Endothelial cell of umbilical vein (primary cell): ENCODE measurements around the gene PPP1R2B. TPM values are rescaled to one million over a fixed set of nuclear protein-coding genes. Genes with fewer than 3 reads are reported as not detected.

Experiments used
- BruUV-seq: library from RNA; stranded (reverse); fragments of 400-500 nt; replicated peaks from 2 replicates; lab custom pipeline; 2021; lab: Mats Ljungman, UMichigan
- CTCF ChIA-PET: fragments of 300-600, 350-600 bp; sonication (Branson Sonifier 250); formaldehyde crosslinking; loops from one replicate; lab custom pipeline; 2021; ENCODE audit warnings: antibody characterized with exemption, inconsistent platforms; lab: Charles Lee
- POLR2A ChIA-PET: fragments of 300-600, 350-600 bp; sonication (Branson Sonifier 250); formaldehyde crosslinking; loops from one replicate; lab custom pipeline; 2021; ENCODE audit warnings: antibody characterized with exemption, inconsistent platforms; lab: Charles Lee
- DNase-seq: peaks from one replicate; pipeline ENCODE4 v3.0.0-alpha.2; 2011; ENCODE audit warnings: low read depth, low spot score
- FAIRE-seq: peaks from 2 replicates; lab custom pipeline; 2011; peaks lifted over from hg19 to GRCh38; lab: Jason Lieb, UNC
- H2AFZ ChIP-seq: 2 replicates; pipeline ENCODE4 v1.6.0; 2012; ENCODE audit warnings: low read depth, low read length, control low read depth, inconsistent platforms
- H3K27ac ChIP-seq: 2 replicates; pipeline ENCODE4 v1.5.1; 2011; ENCODE audit warnings: low read depth, mild to moderate bottlenecking, control low read depth, low read length, moderate library complexity; ENCODE audit not compliant: insufficient read depth
- H3K27me3 ChIP-seq, 2 experiments: 2 replicates each; pipeline versions ENCODE4 v1.6.0 to v1.6.1; 2011; ENCODE audit warnings: low read length in 2 of 2, mixed read lengths in 1 of 2; ENCODE audit not compliant: control insufficient read depth in 2 of 2, insufficient read depth in 2 of 2
- H3K36me3 ChIP-seq, 2 experiments: 2 replicates in 1 of 2; 3 replicates in 1 of 2; pipeline ENCODE4 v1.5.1; 2011; ENCODE audit warnings: low read length in 2 of 2, mild to moderate bottlenecking in 1 of 2, moderate library complexity in 1 of 2; ENCODE audit not compliant: control insufficient read depth in 2 of 2, insufficient read depth in 2 of 2; ENCODE audit errors: extremely low read depth in 1 of 2
- H3K4me1 ChIP-seq: 3 replicates; pipeline ENCODE4 v1.5.1; 2011; ENCODE audit warnings: mild to moderate bottlenecking, low read length; ENCODE audit not compliant: control insufficient read depth, insufficient read depth; ENCODE audit errors: extremely low read depth
- H3K4me2 ChIP-seq: 2 replicates; pipeline ENCODE4 v1.6.1; 2011; ENCODE audit warnings: low read length, control low read depth, mixed read lengths; ENCODE audit not compliant: insufficient read depth
- H3K4me3 ChIP-seq, 3 experiments: fragments of 200-600 bp in 1 of 3; sonication (generic), shearing (Covaris generic) in 1 of 3; replicated peaks in 1 of 3; 2 replicates each; pipeline ENCODE4 v1.5.1; 2011 to 2016; ENCODE audit warnings: control low read depth in 3 of 3, low read length in 3 of 3, mild to moderate bottlenecking in 2 of 3, inconsistent platforms in 1 of 3, low read depth in 1 of 3, moderate library complexity in 1 of 3; ENCODE audit not compliant: insufficient read depth in 1 of 3
- H3K79me2 ChIP-seq: 2 replicates; pipeline ENCODE4 v1.6.0; 2012; ENCODE audit warnings: low read length, inconsistent platforms; ENCODE audit not compliant: control insufficient read depth, insufficient read depth
- H3K9ac ChIP-seq: replicated peaks from 2 replicates; pipeline ENCODE3; 2011; ENCODE audit warnings: low read length, control low read depth; ENCODE audit not compliant: insufficient read depth; ENCODE audit errors: extremely low read depth
- H3K9me1 ChIP-seq: replicated peaks from 3 replicates; pipeline ENCODE4 v1.6.0; 2011; ENCODE audit warnings: mild to moderate bottlenecking, low read length; ENCODE audit not compliant: control insufficient read depth, insufficient read depth; ENCODE audit errors: extremely low read depth
- H3K9me3 ChIP-seq: replicated peaks from 2 replicates; pipeline ENCODE4 v1.5.1; 2012; ENCODE audit warnings: low read length, inconsistent platforms; ENCODE audit not compliant: control insufficient read depth, insufficient read depth
- H4K20me1 ChIP-seq: replicated peaks from 2 replicates; pipeline ENCODE3; 2011; ENCODE audit warnings: mild to moderate bottlenecking, low read length; ENCODE audit not compliant: control insufficient read depth, insufficient read depth; ENCODE audit errors: extremely low read depth
- EZH2 ChIP-seq: IDR thresholded peaks from 2 replicates; pipeline ENCODE4 v1.6.1; 2012; ENCODE audit warnings: borderline replicate concordance, low read depth, mild to moderate bottlenecking, moderate library complexity, low read length, inconsistent platforms; ENCODE audit not compliant: severe bottlenecking
- FOS ChIP-seq: IDR thresholded peaks from 2 replicates; pipeline ENCODE4 v1.6.1; 2011; ENCODE audit warnings: mild to moderate bottlenecking, low read length, moderate library complexity, borderline replicate concordance; ENCODE audit not compliant: insufficient read depth
- GATA2 ChIP-seq: IDR thresholded peaks from 2 replicates; pipeline ENCODE4 v1.7.0; 2011; ENCODE audit warnings: low read depth, mild to moderate bottlenecking, moderate library complexity, mixed read lengths, low read length; ENCODE audit not compliant: insufficient read length, insufficient read depth
- JUN ChIP-seq: IDR thresholded peaks from 2 replicates; pipeline ENCODE4 v1.6.1; 2011; ENCODE audit warnings: borderline replicate concordance, low read depth; ENCODE audit not compliant: insufficient read length, insufficient read depth
- MYC ChIP-seq: IDR thresholded peaks from one replicate; pipeline ENCODE4 v1.6.1; 2011; ENCODE audit warnings: mild to moderate bottlenecking, low read depth, low read length
- POLR2A ChIP-seq: IDR thresholded peaks from 2 replicates; pipeline ENCODE4 v1.6.1; 2012; ENCODE audit warnings: low read depth, mild to moderate bottlenecking, control low read depth, low read length
- POLR2AphosphoS5 ChIP-seq: IDR thresholded peaks from 2 replicates; pipeline ENCODE4 v1.6.1; 2012; ENCODE audit warnings: low read depth, mild to moderate bottlenecking, control low read depth, low read length, moderate library complexity; ENCODE audit not compliant: insufficient read depth
- dilution Hi-C: fragments of 300-500 bp; cut with MboI; formaldehyde crosslinking; loops from one replicate; pipeline ENCODE4 v1.15.0; 2019; ENCODE audit warnings: low sequenced_read_pairs; ENCODE audit not compliant: extremely low pct_ligation_motif_present
- intact Hi-C: fragments of 100-400 bp; cut with micrococcal nuclease; formaldehyde crosslinking; loops from one replicate; pipeline ENCODE4 v1.10.0; 2022
- polyA plus RNA-seq, 4 experiments: library from polyadenylated mRNA; depleted of rRNA in 3 of 4; stranded (reverse) in 3 of 4; unstranded in 1 of 4; fragments of >200 nt; gene quantifications; 2 replicates each; pipeline versions ENCODE4 v1.2.1 to v1.2.3, GENCODE V29; 2011 to 2012; ENCODE audit warnings: missing spikeins in 1 of 4
- total RNA-seq: library from RNA; stranded (reverse); gene quantifications from 2 replicates; pipeline ENCODE4 v1.2.3, GENCODE V29; 2021
- TF ChIP-seq, protein P1 (sequence below): IDR thresholded peaks from 2 replicates; pipeline ENCODE4 v1.6.1; 2011; ENCODE audit not compliant: insufficient read depth, insufficient read length
- TF ChIP-seq, protein P2 (sequence below), 2 donors: IDR thresholded peaks; 1 replicate in 1 of 2; 2 replicates in 1 of 2; pipeline ENCODE4 v1.5.1; 2011; ENCODE audit warnings: low read length in 2 of 2, mild to moderate bottlenecking in 2 of 2, moderate library complexity in 2 of 2, control low read depth in 1 of 2, inconsistent platforms in 1 of 2, low read depth in 1 of 2; ENCODE audit not compliant: insufficient read depth in 1 of 2; ENCODE audit errors: extremely low read depth in 1 of 2

Gene PPP1R2B
- total and polyA plus RNA-seq, 2 donors (not counting 3 experiments of a cell fraction or from before 2014, with no cell fraction given): not detected

DNA sequence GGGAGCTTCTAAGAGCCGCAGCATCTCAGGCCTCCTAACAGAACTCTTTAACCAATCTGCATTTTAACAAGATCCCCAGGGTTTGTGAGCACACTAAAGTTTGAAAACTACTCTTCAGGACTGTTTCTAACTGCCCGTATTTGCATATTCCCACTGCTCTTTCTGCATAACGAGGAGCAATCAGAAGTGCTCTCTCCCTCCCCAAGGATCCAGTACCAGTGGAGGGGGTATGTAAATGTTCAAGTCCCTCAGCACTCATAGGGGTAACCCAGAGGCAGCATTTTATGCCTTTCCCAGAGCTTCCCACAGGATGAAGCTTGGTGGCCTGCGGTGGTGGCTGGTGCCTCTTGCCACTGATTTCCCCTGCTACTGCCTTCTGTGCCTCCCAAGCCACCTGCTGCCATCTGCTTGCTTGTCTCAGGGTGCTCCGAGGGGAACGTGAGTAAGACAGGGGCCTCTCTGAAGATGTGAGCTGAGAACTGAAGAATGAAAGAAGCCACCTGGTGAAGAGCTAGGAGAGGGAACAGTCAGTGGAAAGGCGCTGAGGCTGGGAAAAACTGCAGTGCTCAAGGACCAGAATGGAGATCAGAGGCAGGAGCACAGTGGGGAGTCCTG, 30.0 kb upstream of the PPP1R2B start:
- TF ChIP-seq, protein P1, sequence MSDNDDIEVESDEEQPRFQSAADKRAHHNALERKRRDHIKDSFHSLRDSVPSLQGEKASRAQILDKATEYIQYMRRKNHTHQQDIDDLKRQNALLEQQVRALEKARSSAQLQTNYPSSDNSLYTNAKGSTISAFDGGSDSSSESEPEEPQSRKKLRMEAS: no peak
- TF ChIP-seq GATA2: no peak
- TF ChIP-seq FOS: no peak
- TF ChIP-seq, protein P2, sequence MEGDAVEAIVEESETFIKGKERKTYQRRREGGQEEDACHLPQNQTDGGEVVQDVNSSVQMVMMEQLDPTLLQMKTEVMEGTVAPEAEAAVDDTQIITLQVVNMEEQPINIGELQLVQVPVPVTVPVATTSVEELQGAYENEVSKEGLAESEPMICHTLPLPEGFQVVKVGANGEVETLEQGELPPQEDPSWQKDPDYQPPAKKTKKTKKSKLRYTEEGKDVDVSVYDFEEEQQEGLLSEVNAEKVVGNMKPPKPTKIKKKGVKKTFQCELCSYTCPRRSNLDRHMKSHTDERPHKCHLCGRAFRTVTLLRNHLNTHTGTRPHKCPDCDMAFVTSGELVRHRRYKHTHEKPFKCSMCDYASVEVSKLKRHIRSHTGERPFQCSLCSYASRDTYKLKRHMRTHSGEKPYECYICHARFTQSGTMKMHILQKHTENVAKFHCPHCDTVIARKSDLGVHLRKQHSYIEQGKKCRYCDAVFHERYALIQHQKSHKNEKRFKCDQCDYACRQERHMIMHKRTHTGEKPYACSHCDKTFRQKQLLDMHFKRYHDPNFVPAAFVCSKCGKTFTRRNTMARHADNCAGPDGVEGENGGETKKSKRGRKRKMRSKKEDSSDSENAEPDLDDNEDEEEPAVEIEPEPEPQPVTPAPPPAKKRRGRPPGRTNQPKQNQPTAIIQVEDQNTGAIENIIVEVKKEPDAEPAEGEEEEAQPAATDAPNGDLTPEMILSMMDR (IDR thresholded peaks at IDR 0.05; ENCODE audit: extremely low read depth in 1 of 2, insufficient read depth in 1 of 2, low read depth in 1 of 2, low read length in 2 of 2): no peak
- no peak for TF ChIP-seq EZH2
- TF ChIP-seq MYC: no peak
- no peak for TF ChIP-seq POLR2AphosphoS5
- no peak for TF ChIP-seq POLR2A
- no peak for TF ChIP-seq JUN
- no TSS peak for BruUV-seq
- CTCF ChIA-PET: no interaction called here
- H3K27ac ChIP-seq: no peak overlapping the region
- no peaks in the 10 kb centered on the region for H4K20me1 ChIP-seq
- H3K27me3 ChIP-seq: no peaks in the 10 kb centered on the region
- no peak overlapping the region for H3K9ac ChIP-seq
- no peak overlapping the region for H3K4me2 ChIP-seq
- dilution Hi-C loops: no loop called here
- POLR2A ChIA-PET: no interaction called here
- H3K4me3 ChIP-seq: no peak overlapping the region
- no peaks in the 10 kb centered on the region for H3K36me3 ChIP-seq
- H3K79me2 ChIP-seq: no peaks in the 10 kb centered on the region
- no peaks in the 10 kb centered on the region for H3K4me1 ChIP-seq
- no peak for DNase-seq
- intact Hi-C loops: no loop called here
- FAIRE-seq: no peak
- H2AFZ ChIP-seq: no peak overlapping the region
- peaks cover 3% of the 10 kb centered on the region for H3K9me3 ChIP-seq
- no peaks in the 10 kb centered on the region for H3K9me1 ChIP-seq
